MM.1S (cell line): ENCODE data around the gene SENP6.

Experiments
- DNase-seq: peaks from one replicate; pipeline ENCODE4 v3.0.0-alpha.2; 2015
- H2AFZ ChIP-seq: fragments of 300-600 bp; sonication (generic); 2 replicates; pipeline ENCODE4 v1.6.0; 2016; ENCODE audit warnings: antibody characterized with exemption, low read length
- H3F3A ChIP-seq: fragments of 300-600 bp; sonication (generic); 2 replicates; pipeline ENCODE4 v1.6.1; 2016; ENCODE audit warnings: mild to moderate bottlenecking, antibody characterized with exemption, low read length, moderate library complexity, mixed read lengths; ENCODE audit not compliant: insufficient read depth
- H3K27ac ChIP-seq: fragments of 300-600 bp; sonication (generic); 2 replicates; pipeline ENCODE4 v1.5.1; 2016; ENCODE audit warnings: mild to moderate bottlenecking, low read length
- H3K27me3 ChIP-seq: fragments of 300-600 bp; sonication (generic); replicated peaks from 2 replicates; pipeline ENCODE4 v1.6.0; 2016; ENCODE audit warnings: low read length; ENCODE audit not compliant: insufficient read depth
- H3K36me3 ChIP-seq: fragments of 300-600 bp; sonication (generic); replicated peaks from 2 replicates; pipeline ENCODE4 v1.6.1; 2016; ENCODE audit warnings: mild to moderate bottlenecking, low read length, mixed read lengths; ENCODE audit not compliant: insufficient read depth
- H3K4me1 ChIP-seq: fragments of 300-600 bp; sonication (generic); 2 replicates; pipeline ENCODE4 v1.6.1; 2016; ENCODE audit warnings: low read length, mixed read lengths
- H3K4me2 ChIP-seq: fragments of 300-600 bp; sonication (generic); 2 replicates; pipeline ENCODE4 v1.6.0; 2016; ENCODE audit warnings: low read depth, low read length
- H3K4me3 ChIP-seq: fragments of 300-600 bp; sonication (generic); 2 replicates; pipeline ENCODE4 v1.5.1; 2016; ENCODE audit warnings: low read length, mixed read lengths
- H3K79me2 ChIP-seq: fragments of 300-600 bp; sonication (generic); 2 replicates; pipeline ENCODE4 v1.6.1; 2016; ENCODE audit warnings: mixed run types, low read length, mixed read lengths
- H3K9ac ChIP-seq: fragments of 300-600 bp; sonication (generic); 2 replicates; pipeline ENCODE4 v1.6.1; 2016; ENCODE audit warnings: low read length, mixed read lengths
- H3K9me2 ChIP-seq: fragments of 300-600 bp; sonication (generic); replicated peaks from 2 replicates; pipeline ENCODE4 v1.6.1; 2016; ENCODE audit warnings: mild to moderate bottlenecking, low read length, mixed read lengths; ENCODE audit not compliant: insufficient read depth
- H3K9me3 ChIP-seq: fragments of 300-600 bp; sonication (generic); replicated peaks from 2 replicates; pipeline ENCODE4 v1.6.1; 2016; ENCODE audit warnings: mild to moderate bottlenecking, low read length, mixed read lengths; ENCODE audit not compliant: insufficient read depth
- H4K20me1 ChIP-seq: fragments of 300-600 bp; sonication (generic); 2 replicates; pipeline ENCODE4 v1.6.1; 2016; ENCODE audit warnings: mild to moderate bottlenecking, low read length, moderate library complexity, mixed read lengths; ENCODE audit not compliant: insufficient read depth
- CTCF ChIP-seq: fragments of 300-600 bp; sonication (generic); IDR thresholded peaks from 2 replicates; pipeline ENCODE4 v1.5.1; 2016; ENCODE audit warnings: antibody characterized with exemption, low read length, mixed read lengths
- EZH2 ChIP-seq: fragments of 300-600 bp; sonication (generic); optimal IDR thresholded peaks from 2 replicates; pipeline ENCODE3; 2017; ENCODE audit warnings: low read depth, mild to moderate bottlenecking, antibody characterized with exemption, low read length, mixed read lengths
- EZH2phosphoT487 ChIP-seq: fragments of 300-600 bp; sonication (generic); IDR thresholded peaks from 2 replicates; pipeline ENCODE4 v1.6.1; 2018; ENCODE audit warnings: antibody characterized with exemption, low read length

The SENP6 gene

GRCh38 chr6:75608956-75609533 is 7.4 kb downstream of the SENP6 start:
- Histone ChIP-seq H3K9ac (no peak overlapping the region), H3K27me3 (no peaks in the 10 kb centered on the region), H3K9me3 (no peaks in the 10 kb centered on the region), H4K20me1 (peaks cover 33% of the 10 kb centered on the region), H2AFZ (no peak overlapping the region), H3K27ac (no peak overlapping the region), H3K4me1 (peaks cover 32% of the 10 kb centered on the region), H3K4me2 (no peak overlapping the region), H3K9me2 (no peaks in the 10 kb centered on the region), H3K36me3 (no peaks in the 10 kb centered on the region), H3K4me3 (no peak overlapping the region), H3K79me2 (peaks cover 100% of the 10 kb centered on the region), H3F3A (no peaks in the 10 kb centered on the region)
- TF ChIP-seq EZH2 (no peak), CTCF (no peak), EZH2phosphoT487 (no peak)
- DNase-seq, result no peak

DNA sequence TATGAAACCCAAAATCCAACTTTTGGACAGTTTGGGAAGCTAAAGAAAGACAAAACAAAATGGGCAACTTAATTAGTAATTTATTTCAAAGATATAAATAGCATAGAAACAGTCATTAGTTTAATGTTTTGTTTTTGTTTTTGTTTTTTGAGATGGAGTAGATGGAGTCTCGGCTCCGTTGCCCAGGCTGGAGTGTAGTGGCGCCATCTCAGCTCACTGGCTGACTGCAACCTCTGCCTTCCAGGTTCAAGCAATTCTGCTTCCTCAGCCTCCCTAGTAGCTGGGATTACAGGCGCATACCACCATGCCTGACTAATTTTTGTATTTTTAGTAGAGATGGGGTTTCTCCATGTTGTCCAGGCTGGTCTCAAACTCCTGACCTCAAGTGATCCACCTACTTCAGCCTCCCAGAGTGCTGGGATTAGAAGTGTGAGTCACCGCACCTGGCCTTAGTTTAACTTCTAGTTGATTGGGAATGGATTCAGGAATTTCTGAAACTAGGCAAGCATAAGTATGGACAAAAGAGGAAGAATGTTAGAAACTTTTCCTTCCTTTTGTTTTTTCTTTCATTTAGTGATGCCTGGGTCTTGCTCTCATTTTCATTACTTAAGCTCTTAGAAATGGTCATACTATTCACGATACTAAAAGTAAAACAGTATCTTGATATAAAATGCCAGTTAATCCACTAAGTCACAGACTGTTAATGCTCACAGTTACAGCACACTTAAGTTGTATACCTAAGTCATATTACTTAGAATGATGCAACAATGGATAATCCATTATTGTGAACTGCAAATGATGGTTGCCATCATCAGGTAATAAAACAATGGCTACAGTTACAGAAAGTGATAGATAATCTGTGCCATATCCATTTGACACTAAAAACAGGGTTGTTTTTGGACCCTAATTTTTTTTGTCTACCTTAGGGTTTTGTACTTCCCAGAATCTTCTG is 8.2 kb downstream of the SENP6 start:
- Histone ChIP-seq H3K27ac (no peak overlapping the region), H3F3A (no peaks in the 10 kb centered on the region), H3K9me3 (no peaks in the 10 kb centered on the region), H3K4me3 (no peak overlapping the region), H3K36me3 (no peaks in the 10 kb centered on the region), H3K4me2 (no peak overlapping the region), H3K27me3 (no peaks in the 10 kb centered on the region), H4K20me1 (peaks cover 33% of the 10 kb centered on the region), H3K9ac (no peak overlapping the region), H2AFZ (no peak overlapping the region), H3K9me2 (no peaks in the 10 kb centered on the region), H3K79me2 (peaks cover 100% of the 10 kb centered on the region), H3K4me1 (peaks cover 29% of the 10 kb centered on the region)
- no peak for TF ChIP-seq EZH2phosphoT487
- no peak for TF ChIP-seq EZH2
- TF ChIP-seq CTCF, result no peak
- DNase-seq, result no peak

GRCh38 chr6:75611011-75611701 is 9.5 kb downstream of the SENP6 start:
- H2AFZ ChIP-seq, result no peak overlapping the region
- peaks cover 100% of the 10 kb centered on the region for H3K79me2 ChIP-seq
- no peaks in the 10 kb centered on the region for H3K9me2 ChIP-seq
- no peak overlapping the region for H3K4me2 ChIP-seq
- TF ChIP-seq EZH2phosphoT487, result no peak
- no peak for TF ChIP-seq CTCF
- no peak for TF ChIP-seq EZH2
- H3K9me3 ChIP-seq, result no peaks in the 10 kb centered on the region
- no peak overlapping the region for H3K27ac ChIP-seq
- DNase-seq, result no peak
- H3K4me3 ChIP-seq, result no peak overlapping the region
- no peak overlapping the region for H3K9ac ChIP-seq
- H3K27me3 ChIP-seq, result no peaks in the 10 kb centered on the region
- no peaks in the 10 kb centered on the region for H3F3A ChIP-seq
- H3K36me3 ChIP-seq, result no peaks in the 10 kb centered on the region
- peaks cover 29% of the 10 kb centered on the region for H3K4me1 ChIP-seq
- H4K20me1 ChIP-seq, result peaks cover 34% of the 10 kb centered on the region
